Measurements from ENCODE around the gene ABLIM3.

Gene ABLIM3

GRCh38 chr5:149257889-149258705 is 116.8 kb downstream of the ABLIM3 start:
- Histone ChIP-seq H3K27ac (ENCODE audit: low read depth, low read length) (no peak overlapping the region), H3K9me3 (ENCODE audit: insufficient read depth, low read length) (no peaks in the 10 kb centered on the region), H2AFZ (ENCODE audit: low read depth, low read length, severe bottlenecking) (no peak overlapping the region), H3K27me3 (ENCODE audit: low read length) (no peaks in the 10 kb centered on the region), H3K9ac (ENCODE audit: low read length) (no peak overlapping the region), H3K9me2 (replicated peaks; ENCODE audit: insufficient read depth, low read length) (no peaks in the 10 kb centered on the region), H3K4me3 (ENCODE audit: insufficient read depth, low read length, poor library complexity, severe bottlenecking) (no peak overlapping the region), H3K36me3 (ENCODE audit: low read length) (no peaks in the 10 kb centered on the region), H3F3A (ENCODE audit: insufficient read depth) (no peaks in the 10 kb centered on the region), H3K4me2 (ENCODE audit: low read depth, low read length, poor library complexity, severe bottlenecking) (no peak overlapping the region), H3K79me2 (ENCODE audit: insufficient read depth, low read length) (no peaks in the 10 kb centered on the region), H4K20me1 (ENCODE audit: low read depth, low read length) (no peaks in the 10 kb centered on the region)
- no peak for TF ChIP-seq CTCF (IDR thresholded peaks at IDR 0.05; ENCODE audit: insufficient read depth, low read length, poor library complexity, severe bottlenecking)
- TF ChIP-seq EZH2phosphoT487 (conservative IDR thresholded peaks at IDR 0.05; ENCODE audit: low read length): no peak

- no peaks in the 10 kb centered on the region for H3K79me2 ChIP-seq (ENCODE audit: insufficient read depth, low read length)
- no peaks in the 10 kb centered on the region for H3K27me3 ChIP-seq (ENCODE audit: low read length)
- H4K20me1 ChIP-seq (ENCODE audit: low read depth, low read length): no peaks in the 10 kb centered on the region
- H3K9ac ChIP-seq (ENCODE audit: low read length): no peak overlapping the region
- H3K9me3 ChIP-seq (ENCODE audit: insufficient read depth, low read length): no peaks in the 10 kb centered on the region
- H3K4me2 ChIP-seq (ENCODE audit: low read depth, low read length, poor library complexity, severe bottlenecking): no peak overlapping the region
- no peak overlapping the region for H3K27ac ChIP-seq (ENCODE audit: low read depth, low read length)
- H3K9me2 ChIP-seq (replicated peaks; ENCODE audit: insufficient read depth, low read length): no peaks in the 10 kb centered on the region
- no peaks in the 10 kb centered on the region for H3F3A ChIP-seq (ENCODE audit: insufficient read depth)
- no peak for TF ChIP-seq EZH2phosphoT487 (conservative IDR thresholded peaks at IDR 0.05; ENCODE audit: low read length)
- no peak for TF ChIP-seq CTCF (IDR thresholded peaks at IDR 0.05; ENCODE audit: insufficient read depth, low read length, poor library complexity, severe bottlenecking)
- no peaks in the 10 kb centered on the region for H3K36me3 ChIP-seq (ENCODE audit: low read length)
- H3K4me3 ChIP-seq (ENCODE audit: insufficient read depth, low read length, poor library complexity, severe bottlenecking): no peak overlapping the region
- no peak overlapping the region for H2AFZ ChIP-seq (ENCODE audit: low read depth, low read length, severe bottlenecking)
Observed at GRCh38 chr5:149260761-149261160, 119.5 kb downstream of the ABLIM3 start.

- Histone ChIP-seq H3K4me3 (ENCODE audit: insufficient read depth, low read length, poor library complexity, severe bottlenecking) (no peak overlapping the region), H3K9me3 (ENCODE audit: insufficient read depth, low read length) (no peaks in the 10 kb centered on the region), H3K9me2 (replicated peaks; ENCODE audit: insufficient read depth, low read length) (no peaks in the 10 kb centered on the region), H3K27ac (ENCODE audit: low read depth, low read length) (no peak overlapping the region), H3K27me3 (ENCODE audit: low read length) (no peaks in the 10 kb centered on the region), H3K79me2 (ENCODE audit: insufficient read depth, low read length) (no peaks in the 10 kb centered on the region), H3K36me3 (ENCODE audit: low read length) (no peaks in the 10 kb centered on the region), H2AFZ (ENCODE audit: low read depth, low read length, severe bottlenecking) (no peak overlapping the region), H3F3A (ENCODE audit: insufficient read depth) (no peaks in the 10 kb centered on the region), H4K20me1 (ENCODE audit: low read depth, low read length) (no peaks in the 10 kb centered on the region), H3K4me2 (ENCODE audit: low read depth, low read length, poor library complexity, severe bottlenecking) (no peak overlapping the region), H3K9ac (ENCODE audit: low read length) (no peak overlapping the region)
- no peak for TF ChIP-seq EZH2phosphoT487 (conservative IDR thresholded peaks at IDR 0.05; ENCODE audit: low read length)
- no peak for TF ChIP-seq CTCF (IDR thresholded peaks at IDR 0.05; ENCODE audit: insufficient read depth, low read length, poor library complexity, severe bottlenecking)
Observed at GRCh38 chr5:149261246-149261645, 120.0 kb downstream of the ABLIM3 start.

Data from SU-DHL-6 (cell line).